CD8-positive, alpha-beta memory T cell (primary cell): ENCODE results near the gene STK11IP. TPM values are rescaled to one million over a fixed set of nuclear protein-coding genes. Genes with fewer than 3 reads are reported as not detected.

ENCODE experiments used
- CTCF ChIA-PET: fragments of 350-600 bp; sonication (Branson Sonifier 250); formaldehyde crosslinking; loops from one replicate; lab custom pipeline; 2021; ENCODE audit warnings: antibody characterized with exemption; lab: Charles Lee
- POLR2A ChIA-PET: fragments of 350-600 bp; sonication (Branson Sonifier 250); formaldehyde crosslinking; loops from one replicate; lab custom pipeline; 2021; ENCODE audit warnings: antibody characterized with exemption; lab: Charles Lee
- DNase-seq, 5 donors: peaks; one replicate each; pipeline versions ENCODE4 v3.0.0 to v3.0.0-alpha.2; 2020 to 2022; ENCODE audit warnings: mixed read lengths in 1 of 5
- H3K27ac ChIP-seq: one replicate; pipeline ENCODE4 v1.7.0; 2013; ENCODE audit warnings: low read depth, mild to moderate bottlenecking, low read length, moderate library complexity
- H3K27me3 ChIP-seq: 2 replicates; pipeline ENCODE4 v1.7.0; 2013; ENCODE audit warnings: low read length, mild to moderate bottlenecking; ENCODE audit not compliant: insufficient read depth, poor library complexity, severe bottlenecking
- H3K36me3 ChIP-seq: 2 replicates; pipeline ENCODE4 v1.7.0; 2013; ENCODE audit warnings: mild to moderate bottlenecking, low read length, moderate library complexity; ENCODE audit not compliant: insufficient read depth
- H3K4me1 ChIP-seq: 2 replicates; pipeline ENCODE4 v1.7.0; 2013; ENCODE audit warnings: mild to moderate bottlenecking, low read length, moderate library complexity; ENCODE audit not compliant: insufficient read depth
- H3K4me3 ChIP-seq: 2 replicates; pipeline ENCODE4 v1.7.0; 2013; ENCODE audit warnings: mild to moderate bottlenecking, low read length
- H3K9me3 ChIP-seq: 2 replicates; pipeline ENCODE4 v1.7.0; 2013; ENCODE audit warnings: mild to moderate bottlenecking, low read length
- H3K27ac Mint-ChIP-seq, 8 donors: one replicate each; pipeline ENCODE4 v1.8.0; 2020 to 2021; ENCODE audit warnings: mixed read lengths in 8 of 8, mild to moderate bottlenecking in 6 of 8, inconsistent platforms in 3 of 8, moderate library complexity in 3 of 8
- H3K27me3 Mint-ChIP-seq, 2 donors: one replicate each; pipeline ENCODE4 v1.8.0; 2020 to 2021; ENCODE audit warnings: mixed read lengths in 2 of 2, mild to moderate bottlenecking in 1 of 2, moderate library complexity in 1 of 2
- H3K36me3 Mint-ChIP-seq, 3 donors: one replicate each; pipeline ENCODE4 v1.8.0; 2020 to 2021; ENCODE audit warnings: mixed read lengths in 3 of 3, inconsistent platforms in 1 of 3, mild to moderate bottlenecking in 1 of 3
- H3K4me1 Mint-ChIP-seq, 3 donors: one replicate each; pipeline ENCODE4 v1.8.0; 2020 to 2021; ENCODE audit warnings: mixed read lengths in 3 of 3, inconsistent platforms in 1 of 3, mild to moderate bottlenecking in 1 of 3
- H3K4me3 Mint-ChIP-seq, 7 donors: one replicate each; pipeline ENCODE4 v1.8.0; 2020 to 2021; ENCODE audit warnings: mixed read lengths in 7 of 7, mild to moderate bottlenecking in 6 of 7, moderate library complexity in 4 of 7, inconsistent platforms in 2 of 7
- H3K9me3 Mint-ChIP-seq, 5 donors: one replicate each; pipeline ENCODE4 v1.8.0; 2020 to 2022; ENCODE audit warnings: mixed read lengths in 5 of 5, mild to moderate bottlenecking in 3 of 5, moderate library complexity in 2 of 5, inconsistent platforms in 1 of 5
- polyA plus RNA-seq: library from polyadenylated mRNA; unstranded; fragments of 300-500 nt; fragmentation: Illumina TruSeq; gene quantifications from one replicate; pipeline ENCODE4 v1.2.3, GENCODE V29; 2021
- total RNA-seq, 2 experiments: library from RNA; stranded (reverse); gene quantifications; one replicate each; pipeline ENCODE4 v1.2.3, GENCODE V29; 2021

STK11IP gene
- total and polyA plus RNA-seq, 3 experiments from 2014 or later, result 12.6 to 32.2 (median 26.2) TPM

- H3K4me1 Mint-ChIP-seq, result peaks cover 4 to 11% (median 7%) of the 10 kb centered on the region in 3 donors
- H3K36me3 ChIP-seq, result no peaks in the 10 kb centered on the region
- peaks cover 24 to 48% of the 10 kb centered on the region in 2 donors for H3K27me3 Mint-ChIP-seq
- H3K27ac ChIP-seq, result no peak overlapping the region
- no peaks in the 10 kb centered on the region for H3K27me3 ChIP-seq
- H3K4me3 ChIP-seq, result no peak overlapping the region
- CTCF ChIA-PET, result interaction anchor here (0.6 to 2.1 kb wide), 11 partner anchors 9 to 146 kb away, joined by 3 to 11 read pairs (median 4); partner anchors contain the start of gene GMPPA
- no peak for DNase-seq
- H3K9me3 ChIP-seq, result no peaks in the 10 kb centered on the region
- H3K4me3 Mint-ChIP-seq, result no peak overlapping the region
- H3K4me1 ChIP-seq, result no peaks in the 10 kb centered on the region
- H3K36me3 Mint-ChIP-seq, result no peaks in the 10 kb centered on the region
- H3K9me3 Mint-ChIP-seq, result no peaks in the 10 kb centered on the region
- POLR2A ChIA-PET, result no interaction called here
- no peak overlapping the region for H3K27ac Mint-ChIP-seq
These were observed 45.4 kb downstream of the STK11IP start for GRCh38 chr2:219643084-219643473.

DNA sequence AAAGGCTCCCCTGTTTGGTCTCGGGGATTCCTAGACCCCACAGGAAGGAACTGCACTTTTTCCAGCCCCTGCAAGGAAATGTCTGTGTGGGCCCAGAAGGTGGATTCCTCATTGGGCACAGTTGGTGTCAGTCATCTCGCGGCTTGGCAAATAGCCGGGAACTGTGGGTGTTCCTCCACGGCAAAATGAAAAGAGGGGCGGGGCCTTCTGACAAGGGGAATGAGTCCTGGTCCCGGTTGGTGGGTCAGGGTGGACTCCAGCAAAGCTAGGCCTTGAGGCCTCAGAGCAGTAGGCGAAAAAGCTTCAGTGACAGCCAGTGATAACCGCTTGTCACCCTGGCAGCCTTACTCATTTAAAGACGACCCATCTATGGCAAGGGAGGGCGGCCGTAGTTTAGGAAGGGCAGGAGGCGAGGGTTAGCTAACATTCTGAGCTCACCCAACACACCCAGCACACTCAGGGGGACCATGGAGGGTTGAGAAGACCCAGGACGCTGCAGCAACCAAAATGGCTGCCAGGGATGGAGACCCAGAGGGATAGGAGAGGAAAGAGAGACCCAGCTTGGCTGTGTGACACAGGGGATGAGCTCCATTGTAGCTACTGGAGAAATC, 46.2 kb downstream of the STK11IP start:
- no peak overlapping the region for H3K4me3 Mint-ChIP-seq
- no peaks in the 10 kb centered on the region for H3K36me3 ChIP-seq
- H3K36me3 Mint-ChIP-seq, result no peaks in the 10 kb centered on the region
- no peak for DNase-seq
- no peak overlapping the region for H3K27ac Mint-ChIP-seq
- no peaks in the 10 kb centered on the region for H3K4me1 ChIP-seq
- no peaks in the 10 kb centered on the region for H3K9me3 Mint-ChIP-seq
- ChIA-PET CTCF (interaction anchor here (1.2 to 1.8 kb wide), 3 partner anchors 17 to 103 kb away, joined by 4 to 10 read pairs (median 5); no protein-coding TSS in a partner anchor), POLR2A (no interaction called here)
- H3K4me3 ChIP-seq, result no peak overlapping the region
- peaks cover 1% of the 10 kb centered on the region for H3K27me3 ChIP-seq
- H3K27me3 Mint-ChIP-seq, result peaks cover 18 to 52% of the 10 kb centered on the region in 2 donors
- H3K4me1 Mint-ChIP-seq, result peaks cover 4 to 8% (median 7%) of the 10 kb centered on the region in 3 donors
- no peak overlapping the region for H3K27ac ChIP-seq
- H3K9me3 ChIP-seq, result no peaks in the 10 kb centered on the region

- no peak for DNase-seq
- peaks cover 4 to 7% (median 7%) of the 10 kb centered on the region in 3 donors for H3K4me1 Mint-ChIP-seq
- H3K27me3 ChIP-seq, result peaks cover 5% of the 10 kb centered on the region
- H3K4me1 ChIP-seq, result no peaks in the 10 kb centered on the region
- no peaks in the 10 kb centered on the region for H3K36me3 ChIP-seq
- H3K4me3 ChIP-seq, result no peak overlapping the region
- H3K9me3 ChIP-seq, result no peaks in the 10 kb centered on the region
- CTCF ChIA-PET, result interaction anchor here (1.8 kb wide), 1 partner anchor 104 kb away, joined by 7 read pairs; no protein-coding TSS in a partner anchor
- POLR2A ChIA-PET, result no interaction called here
- no peak overlapping the region for H3K27ac ChIP-seq
- H3K36me3 Mint-ChIP-seq, result no peaks in the 10 kb centered on the region
- peaks cover 18 to 59% of the 10 kb centered on the region in 2 donors for H3K27me3 Mint-ChIP-seq
- H3K27ac Mint-ChIP-seq, result no peak overlapping the region
- H3K4me3 Mint-ChIP-seq, result no peak overlapping the region
- H3K9me3 Mint-ChIP-seq, result no peaks in the 10 kb centered on the region
These were observed 47.3 kb downstream of the STK11IP start for GRCh38 chr2:219644801-219645480.

DNA sequence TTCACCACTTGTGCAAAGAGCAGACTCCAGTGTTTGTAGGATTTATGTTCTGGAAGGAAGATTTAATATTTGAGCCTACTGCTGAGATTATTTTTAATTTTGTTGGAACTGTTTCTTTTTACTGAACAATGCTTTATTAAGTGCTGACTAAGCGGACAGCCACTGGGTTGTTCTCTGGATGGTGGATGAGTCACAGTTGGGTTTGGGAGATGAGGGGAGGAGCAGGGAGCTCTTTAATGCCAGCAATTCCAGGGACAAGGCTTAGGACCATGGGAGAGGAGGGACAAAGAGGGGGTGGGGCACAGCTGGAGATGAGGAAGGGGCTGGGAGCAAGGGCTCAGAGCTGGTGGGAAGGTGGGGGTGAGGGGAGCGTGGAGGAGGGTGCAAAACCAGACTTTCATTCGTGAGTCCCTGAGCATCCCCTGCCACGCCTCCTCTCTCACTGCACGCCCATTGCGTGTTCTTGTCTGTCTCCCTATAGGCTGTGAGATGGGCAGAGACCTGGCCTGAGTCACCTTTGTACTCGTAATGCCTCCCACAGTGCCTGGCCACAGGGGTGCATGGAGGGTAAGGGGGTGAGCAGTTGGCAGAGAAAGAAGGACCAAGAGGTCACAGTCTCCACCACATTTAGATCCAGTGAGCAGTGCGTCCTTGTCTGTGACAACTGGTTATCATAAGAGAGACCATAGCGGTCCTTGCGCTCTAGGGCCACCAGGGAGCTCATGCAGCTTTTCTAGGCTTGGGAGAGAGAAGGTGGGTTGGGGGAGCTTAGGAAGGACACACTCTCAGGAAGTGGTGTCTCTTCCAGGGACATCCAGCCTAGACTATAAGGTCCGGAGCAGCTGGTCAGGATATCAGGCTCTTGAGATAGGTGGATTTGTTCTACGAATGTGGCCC, 48.2 kb downstream of the STK11IP start:
- H3K9me3 ChIP-seq, result no peaks in the 10 kb centered on the region
- Mint-ChIP-seq H3K27me3 (peaks cover 18 to 62% of the 10 kb centered on the region in 2 donors), H3K4me1 (peaks cover 4 to 7% (median 7%) of the 10 kb centered on the region in 3 donors), H3K27ac (no peak overlapping the region), H3K9me3 (no peaks in the 10 kb centered on the region), H3K36me3 (no peaks in the 10 kb centered on the region), H3K4me3 (no peak overlapping the region)
- DNase-seq, result no peak
- peaks cover 5% of the 10 kb centered on the region for H3K27me3 ChIP-seq
- no peak overlapping the region for H3K27ac ChIP-seq
- H3K4me3 ChIP-seq, result no peak overlapping the region
- H3K4me1 ChIP-seq, result no peaks in the 10 kb centered on the region
- CTCF ChIA-PET, result interaction anchor here (1.8 kb wide), 1 partner anchor 105 kb away, joined by 7 read pairs; no protein-coding TSS in a partner anchor
- POLR2A ChIA-PET, result no interaction called here
- H3K36me3 ChIP-seq, result no peaks in the 10 kb centered on the region

GRCh38 chr2:219648176-219648575, 50.5 kb downstream of the STK11IP start:
- Histone ChIP-seq H3K27me3 (peaks cover 5% of the 10 kb centered on the region), H3K36me3 (no peaks in the 10 kb centered on the region), H3K4me3 (no peak overlapping the region), H3K4me1 (no peaks in the 10 kb centered on the region), H3K27ac (no peak overlapping the region), H3K9me3 (no peaks in the 10 kb centered on the region)
- no peaks in the 10 kb centered on the region for H3K36me3 Mint-ChIP-seq
- peaks cover 0 to 5% (median 3%) of the 10 kb centered on the region in 5 donors for H3K9me3 Mint-ChIP-seq
- peaks cover 28 to 75% of the 10 kb centered on the region in 2 donors for H3K27me3 Mint-ChIP-seq
- no peaks in the 10 kb centered on the region for H3K4me1 Mint-ChIP-seq
- DNase-seq, result no peak
- POLR2A ChIA-PET, result no interaction called here
- no peak overlapping the region for H3K27ac Mint-ChIP-seq
- H3K4me3 Mint-ChIP-seq, result no peak overlapping the region
- CTCF ChIA-PET, result interaction anchor here (0.6 kb wide), 1 partner anchor 1336 kb away, joined by 3 read pairs; no protein-coding TSS in a partner anchor

GRCh38 chr2:219648963-219649362, 51.3 kb downstream of the STK11IP start:
- no peak overlapping the region for H3K4me3 ChIP-seq
- no peak for DNase-seq
- no peak overlapping the region for H3K27ac ChIP-seq
- no peak overlapping the region for H3K4me3 Mint-ChIP-seq
- H3K27ac Mint-ChIP-seq, result no peak overlapping the region
- H3K36me3 ChIP-seq, result no peaks in the 10 kb centered on the region
- no peaks in the 10 kb centered on the region for H3K4me1 Mint-ChIP-seq
- peaks cover 0 to 5% (median 3%) of the 10 kb centered on the region in 5 donors for H3K9me3 Mint-ChIP-seq
- ChIA-PET POLR2A (no interaction called here), CTCF (no interaction called here)
- H3K36me3 Mint-ChIP-seq, result no peaks in the 10 kb centered on the region
- no peaks in the 10 kb centered on the region for H3K9me3 ChIP-seq
- H3K4me1 ChIP-seq, result no peaks in the 10 kb centered on the region
- H3K27me3 ChIP-seq, result peaks cover 9% of the 10 kb centered on the region
- H3K27me3 Mint-ChIP-seq, result peaks cover 28 to 79% of the 10 kb centered on the region in 2 donors

- Histone ChIP-seq H3K9me3 (no peaks in the 10 kb centered on the region), H3K36me3 (no peaks in the 10 kb centered on the region), H3K27ac (no peak overlapping the region), H3K4me1 (no peaks in the 10 kb centered on the region), H3K27me3 (peaks cover 9% of the 10 kb centered on the region), H3K4me3 (no peak overlapping the region)
- H3K27me3 Mint-ChIP-seq, result peaks cover 33 to 84% of the 10 kb centered on the region in 2 donors
- no peak for DNase-seq
- H3K4me1 Mint-ChIP-seq, result no peaks in the 10 kb centered on the region
- H3K4me3 Mint-ChIP-seq, result no peak overlapping the region
- no peak overlapping the region for H3K27ac Mint-ChIP-seq
- H3K36me3 Mint-ChIP-seq, result no peaks in the 10 kb centered on the region
- CTCF ChIA-PET, result interaction anchor here (3.2 kb wide), 1 partner anchor 8 kb away, joined by 11 read pairs; no protein-coding TSS in a partner anchor
- POLR2A ChIA-PET, result no interaction called here
- H3K9me3 Mint-ChIP-seq, result peaks cover 0 to 5% (median 3%) of the 10 kb centered on the region in 5 donors
These were observed 53.0 kb downstream of the STK11IP start for GRCh38 chr2:219650426-219651248.
